HepG2 (cell line): ENCODE measurements around the gene SAE1. TPM values are rescaled to one million over a fixed set of nuclear protein-coding genes. Genes with fewer than 3 reads are reported as not detected.
A peak's percentile ranks its signal among the peaks of the same experiment; 100 is the strongest.

Experiments
- ATAC-seq: fragments of 200-7000 bp; cut with Tn5 transposase; 3 replicates; pipeline ENCODE4 v1.9.1; 2020; ENCODE audit warnings: mild to moderate bottlenecking, moderate library complexity
- BruUV-seq: library from RNA; stranded (reverse); fragments of 400-500 nt; replicated peaks from 2 replicates; lab custom pipeline; 2021; lab: Mats Ljungman, UMichigan
- CTCF ChIA-PET: fragments of 300-600 bp; formaldehyde crosslinking; extraction: SDS; loops from one replicate; lab custom pipeline; 2021; ENCODE audit warnings: low total read pairs, inconsistent platforms, low intra/inter-chr PET ratio; lab: Yijun Ruan, JAX
- POLR2A ChIA-PET: fragments of 350-600 bp; sonication (Branson Sonifier 250); formaldehyde crosslinking; loops from one replicate; lab custom pipeline; 2020; ENCODE audit warnings: antibody characterized with exemption, inconsistent platforms; lab: Yijun Ruan, JAX
- DNase-seq: peaks from one replicate; pipeline ENCODE4 v3.0.0-alpha.2; 2015; ENCODE audit warnings: low spot score
- FAIRE-seq: peaks from 3 replicates; lab custom pipeline; 2011; peaks lifted over from hg19 to GRCh38; lab: Jason Lieb, UNC
- H2AFZ ChIP-seq: one replicate; pipeline ENCODE4 v1.6.1; 2011; ENCODE audit warnings: low read length, inconsistent platforms
- H3K27ac ChIP-seq: fragments of 300-600 bp; 3 replicates; pipeline ENCODE4 v1.8.0; 2011; ENCODE audit warnings: mixed run types, mild to moderate bottlenecking, mixed read lengths, low read length, inconsistent platforms; ENCODE audit not compliant: insufficient read depth; ENCODE audit errors: extremely low read length
- H3K27me3 ChIP-seq, 2 experiments: fragments of 200-600 bp in 1 of 2; 2 replicates in 1 of 2; 3 replicates in 1 of 2; pipeline versions ENCODE4 v1.6.0 to v1.8.0; 2011; ENCODE audit warnings: low read length in 2 of 2, mild to moderate bottlenecking in 2 of 2, moderate library complexity in 2 of 2, inconsistent platforms in 1 of 2; ENCODE audit not compliant: insufficient read depth in 2 of 2, control insufficient read depth in 1 of 2
- H3K36me3 ChIP-seq, 2 experiments: fragments of 200-600 bp in 1 of 2; replicated peaks in 1 of 2; 2 replicates in 1 of 2; 3 replicates in 1 of 2; pipeline versions ENCODE4 v1.5.1 to v1.8.0; 2011; ENCODE audit warnings: low read length in 2 of 2, inconsistent platforms in 1 of 2; ENCODE audit not compliant: insufficient read depth in 2 of 2, control insufficient read depth in 1 of 2
- H3K4me1 ChIP-seq: 2 replicates; pipeline ENCODE4 v1.5.1; 2012; ENCODE audit warnings: low read length, inconsistent platforms; ENCODE audit not compliant: insufficient read depth
- H3K4me2 ChIP-seq: 2 replicates; pipeline ENCODE4 v1.6.0; 2011; ENCODE audit warnings: low read depth, low read length, inconsistent platforms
- H3K4me3 ChIP-seq, 3 experiments: fragments of 200-600 bp in 1 of 3; sonication (generic), shearing (Covaris generic) in 1 of 3; replicated peaks in 1 of 3; 2 replicates each; pipeline ENCODE4 v1.5.1; 2011 to 2016; ENCODE audit warnings: low read length in 3 of 3, inconsistent platforms in 2 of 3, low read depth in 2 of 3, mild to moderate bottlenecking in 2 of 3, control low read depth in 1 of 3, mixed read lengths in 1 of 3; ENCODE audit not compliant: insufficient read depth in 1 of 3
- H3K79me2 ChIP-seq: one replicate; pipeline ENCODE4 v1.6.1; 2011; ENCODE audit warnings: low read length, inconsistent platforms; ENCODE audit not compliant: insufficient read depth
- H3K9ac ChIP-seq: 2 replicates; pipeline ENCODE4 v1.6.0; 2011; ENCODE audit warnings: mild to moderate bottlenecking, low read depth, low read length, inconsistent platforms; ENCODE audit not compliant: insufficient read depth
- H3K9me3 ChIP-seq: 2 replicates; pipeline ENCODE4 v1.5.1; 2012; ENCODE audit warnings: mild to moderate bottlenecking, low read length
- H4K20me1 ChIP-seq: 2 replicates; pipeline ENCODE4 v1.6.0; 2011; ENCODE audit warnings: inconsistent platforms, mild to moderate bottlenecking, low read length, moderate library complexity; ENCODE audit not compliant: insufficient read depth
- AKNA ChIP-seq: sonication (generic); formaldehyde crosslinking; IDR thresholded peaks from 2 replicates; pipeline ENCODE4 v1.4.0; 2020; ENCODE audit warnings: missing genetic modification reagents, borderline replicate concordance
- HMGXB3 ChIP-seq: sonication (generic); formaldehyde crosslinking; IDR thresholded peaks from 2 replicates; pipeline ENCODE4 v1.4.0; 2020; ENCODE audit warnings: missing genetic modification reagents, borderline replicate concordance
- PPARG ChIP-seq: conservative IDR thresholded peaks from 2 replicates; pipeline ENCODE4 v1.6.1; 2016; ENCODE audit warnings: missing biosample characterization, missing genetic modification reagents
- RXRB ChIP-seq: IDR thresholded peaks from 2 replicates; pipeline ENCODE4 v1.6.1; 2016; ENCODE audit warnings: borderline replicate concordance, missing genetic modification reagents, missing compliant biosample characterization
- UBTF ChIP-seq: sonication (generic); formaldehyde crosslinking; IDR thresholded peaks from 2 replicates; pipeline ENCODE4 v1.4.0; 2020; ENCODE audit warnings: mild to moderate bottlenecking, missing genetic modification reagents
- ZNF430 ChIP-seq: sonication (generic); formaldehyde crosslinking; IDR thresholded peaks from 2 replicates; pipeline ENCODE4 v1.9.0; 2021; ENCODE audit warnings: mild to moderate bottlenecking, missing genetic modification reagents
- ZNF431 ChIP-seq: sonication (generic); formaldehyde crosslinking; IDR thresholded peaks from 2 replicates; pipeline ENCODE4 v1.9.0; 2022; ENCODE audit warnings: missing genetic modification reagents, low read depth, mild to moderate bottlenecking, borderline replicate concordance
- ZNF652 ChIP-seq: IDR thresholded peaks from 2 replicates; pipeline ENCODE4 v1.6.1; 2016; ENCODE audit warnings: low read depth, borderline replicate concordance
- ZNF879 ChIP-seq: sonication (generic); formaldehyde crosslinking; IDR thresholded peaks from 2 replicates; pipeline ENCODE4 v1.8.1; 2023; ENCODE audit warnings: missing genetic modification reagents
- WGBS: methylation state at CpG from one replicate; pipeline ENCODE4 v1.1.6; 2017; ENCODE audit warnings: low lambda C conversion rate; 5-methylcytosine and 5-hydroxymethylcytosine counted together
- in situ Hi-C: cut with HindIII; loops from 2 replicates; pipeline ENCODE4 v1.10.0; 2017; ENCODE audit warnings: low pct_unique_long_range_greater_than_20kb; ENCODE audit not compliant: extremely low pct_ligation_motif_present
- intact Hi-C: fragments of 100-400 bp; cut with micrococcal nuclease; formaldehyde crosslinking; loops from one replicate; pipeline ENCODE4 v1.10.0; 2022; ENCODE audit not compliant: unreplicated experiment
- polyA plus RNA-seq, 8 experiments: library from polyadenylated mRNA; depleted of rRNA in 3 of 8; stranded (reverse) in 7 of 8; unstranded in 1 of 8; fragments of >200 nt; fragmentation: Illumina TruSeq in 4 of 8; extraction: Trizol in 4 of 8; gene quantifications; 2 replicates each; pipeline versions ENCODE4 v1.2.1 to v1.2.3, GENCODE V29; 2011 to 2016; ENCODE audit warnings: low read depth in 4 of 8, missing spikeins in 1 of 8, mixed read lengths in 1 of 8; ENCODE audit not compliant: insufficient read depth in 1 of 8
- total RNA-seq, 5 experiments: library from RNA; depleted of rRNA; stranded (reverse); fragments of >200 nt; fragmentation: Illumina TruSeq; extraction: Trizol; gene quantifications; 2 replicates each; pipeline ENCODE4 v1.2.3, GENCODE V29; 2016; ENCODE audit warnings: low read depth in 1 of 5

Gene SAE1
- total and polyA plus RNA-seq, 2 of the 13 experiments (the other 11 are each of a cell fraction or from before 2014, with no cell fraction given) = 87.6 to 197 TPM

DNA sequence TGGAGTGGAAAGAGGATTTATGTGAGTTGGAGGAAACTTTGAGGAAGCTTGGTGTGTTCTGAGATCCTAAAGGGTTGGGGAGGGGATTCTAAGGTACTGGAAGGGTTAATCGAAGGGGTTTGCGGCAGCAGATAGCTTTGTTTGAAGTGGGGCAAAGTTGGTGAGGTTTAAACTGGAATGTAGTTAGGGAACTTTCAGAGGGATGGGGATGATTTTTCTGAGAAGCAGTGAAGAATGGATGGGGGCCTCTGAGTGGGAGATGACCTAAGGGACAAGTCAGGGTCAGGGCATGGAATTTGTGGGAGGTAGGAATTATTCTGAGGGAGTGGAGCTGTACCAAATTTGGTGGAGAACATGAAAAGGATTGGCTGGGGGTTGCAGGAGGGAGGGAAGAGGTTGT is 3.9 kb downstream of the SAE1 start:
- Histone ChIP-seq H3K36me3 (peaks cover 2 to 5% of the 10 kb centered on the region in 2 experiments; a peak in 3 of 5 replicates), H3K79me2 (peaks cover 84% of the 10 kb centered on the region), H3K27ac (no peak overlapping the region), H2AFZ (no peak overlapping the region), H3K4me1 (peaks cover 58% of the 10 kb centered on the region), H3K27me3 (no peaks in the 10 kb centered on the region; a peak in 1 of 5 replicates), H3K9ac (peak overlapping the region; percentile 13; the same call in 1 of the 2 replicates), H4K20me1 (peaks cover 23% of the 10 kb centered on the region), H3K4me2 (peak overlapping the region; percentile 48), H3K9me3 (no peaks in the 10 kb centered on the region), H3K4me3 (peak overlapping the region; percentile 7 to 33 (median 20); a peak in 4 of 6 replicates)
- in situ Hi-C loops = no loop called here
- intact Hi-C loops = no loop called here
- 41% methylated on average over 2 of the region's 2 CpGs for WGBS
- no peak for FAIRE-seq
- ChIA-PET CTCF (no interaction called here), POLR2A (interaction anchor here (1.0 kb wide), 1 partner anchor 21 kb away, joined by 3 read pairs; the partner anchor contains the start of gene ZC3H4)
- no peak for ATAC-seq
- TF ChIP-seq ZNF431 = no peak
- peak; percentile 85 for TF ChIP-seq PPARG (CRISPR knock-in tag)
- peak; percentile 19; the same call in 1 of the 2 replicates for TF ChIP-seq RXRB
- TF ChIP-seq ZNF879 = no peak
- TF ChIP-seq HMGXB3 = no peak
- no peak for TF ChIP-seq ZNF430
- TF ChIP-seq UBTF (CRISPR knock-in tag) = no peak
- TF ChIP-seq ZNF652 (CRISPR knock-in tag) = peak; percentile 84
- no peak for TF ChIP-seq AKNA (CRISPR knock-in tag)
- DNase-seq = no peak
- BruUV-seq = no TSS peak
